Measurements from ENCODE around the gene NFYC.
"Not testable (repeated sequence)": the region's sequence is repeated elsewhere in the genome, so short reads cannot be mapped to it uniquely, and the experiment has no call there.

The NFYC gene

DNA sequence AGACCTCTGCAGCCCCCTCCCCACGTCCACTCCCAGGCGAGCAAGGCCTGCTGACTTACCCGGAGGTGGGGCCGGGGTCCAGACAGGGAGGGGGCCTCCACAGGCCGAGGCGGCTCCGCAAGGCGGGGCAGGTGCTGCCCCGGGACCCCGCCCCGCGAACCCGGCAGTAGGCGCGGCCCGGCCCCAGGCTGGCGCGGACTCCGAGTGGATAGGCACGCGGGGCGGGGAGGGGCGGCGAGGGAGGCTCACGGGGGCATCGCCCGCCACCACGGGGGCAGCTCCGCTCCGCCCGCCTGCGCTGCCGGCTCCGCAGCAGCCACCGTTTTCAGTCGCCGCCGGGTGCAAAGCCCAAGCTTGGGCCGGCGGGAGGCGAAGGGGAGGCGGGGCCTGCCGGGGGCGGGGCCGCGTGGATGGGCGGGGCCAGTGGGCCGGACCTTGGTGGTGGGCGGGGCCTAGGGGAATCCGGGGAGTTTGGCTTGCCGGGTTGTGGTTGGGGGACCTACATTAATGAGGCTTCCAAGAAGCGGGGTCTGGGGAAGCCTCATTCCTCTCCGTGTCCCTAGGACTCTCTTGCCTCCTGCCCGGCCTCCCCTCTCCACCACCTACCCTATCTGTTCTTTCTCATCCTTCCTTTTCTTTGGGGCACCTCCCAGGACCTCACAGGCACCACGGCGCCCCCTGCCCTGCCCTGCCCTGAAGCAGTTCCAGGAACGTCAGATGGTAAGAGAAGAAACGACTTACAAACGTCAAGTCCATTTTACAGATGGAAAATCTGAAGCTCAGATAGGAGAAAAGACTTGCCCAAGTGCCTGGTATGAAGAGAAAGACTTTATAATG lies 26.0 kb upstream of the NFYC start, which contains the start of gene RIMS3:
Gene RIMS3 (minus strand): TSS at position 348 of the 837 bp plus-strand sequence. CDS start 23,757 bp downstream, outside the sequence.
- DNase-seq = peak; percentile 78

DNA sequence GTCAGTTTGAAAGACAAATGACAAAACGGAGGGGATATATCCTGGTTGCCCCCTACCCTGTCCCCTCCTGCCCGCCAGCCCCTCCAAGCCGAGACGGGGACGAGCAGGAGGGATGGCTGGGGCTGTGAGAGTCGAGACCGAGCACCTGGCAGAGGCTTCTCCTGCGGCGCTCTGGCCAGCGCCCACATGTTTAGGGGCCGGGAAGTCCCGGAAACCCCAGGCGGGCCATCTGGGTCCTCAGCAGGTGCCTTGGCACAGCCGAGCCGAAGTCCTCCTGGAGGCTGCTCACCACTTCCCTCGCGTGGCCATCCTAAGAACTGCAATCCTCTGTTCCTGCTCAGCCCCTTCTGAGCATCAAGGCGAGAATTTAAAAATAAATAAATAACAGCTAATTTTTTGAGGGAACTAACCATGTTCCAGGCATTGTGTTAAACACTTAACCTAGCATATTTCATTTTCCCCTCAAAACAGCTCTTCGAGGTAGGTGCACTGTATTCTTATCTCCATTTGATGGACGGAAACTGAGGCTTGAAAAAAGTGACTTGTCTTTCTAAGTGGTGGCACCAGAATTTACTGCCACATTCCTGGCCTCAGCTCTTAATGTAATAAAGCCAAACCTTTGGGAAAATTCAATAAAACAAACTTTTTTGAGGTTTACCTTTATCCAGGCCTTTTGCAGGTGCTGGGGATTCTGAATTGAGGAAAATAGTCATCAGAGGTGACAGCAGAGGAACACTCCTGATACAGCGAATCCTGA lies 22.6 kb upstream of the NFYC start:
- DNase-seq = peak; percentile 84

DNA sequence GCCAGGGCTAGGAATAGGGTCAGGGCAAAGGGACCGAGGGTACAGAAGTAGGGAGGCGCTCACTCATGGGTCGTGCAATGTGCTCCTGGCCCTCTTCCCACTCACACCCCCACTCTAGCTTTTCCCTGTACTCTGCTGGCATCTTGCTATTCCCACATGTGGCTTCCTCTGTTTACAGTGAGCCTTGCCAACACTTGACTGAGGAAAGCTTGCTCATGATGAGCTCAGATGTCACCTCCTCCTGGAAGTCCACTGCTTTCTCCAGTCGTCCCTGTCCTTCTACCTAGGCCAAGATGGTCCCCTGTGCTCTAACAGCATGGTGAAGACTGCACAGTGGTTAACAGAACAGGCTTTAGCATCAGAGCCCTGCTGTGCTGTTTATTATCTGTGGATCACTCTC lies 18.1 kb upstream of the NFYC start:
- no peak for DNase-seq

DNA sequence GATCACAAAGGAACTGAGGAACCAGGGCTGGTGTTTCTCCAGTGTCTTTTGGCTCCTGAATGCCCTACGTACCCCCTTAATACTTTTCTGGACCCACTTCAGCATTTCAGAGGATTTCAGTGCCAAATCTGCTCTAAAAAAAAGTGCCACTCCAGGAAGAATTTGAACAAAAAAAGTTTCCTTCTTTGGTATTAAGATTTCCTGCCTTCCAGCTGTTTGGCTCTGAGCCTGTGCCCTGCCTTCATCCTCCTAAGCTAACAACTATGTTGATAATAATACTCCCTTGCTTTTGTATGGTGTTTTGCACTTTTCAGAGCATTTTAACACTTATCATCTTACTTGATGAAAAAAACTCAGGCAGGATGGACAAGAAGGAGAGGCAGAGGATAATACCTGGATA lies 15.0 kb upstream of the NFYC start:
- no peak for DNase-seq

DNA sequence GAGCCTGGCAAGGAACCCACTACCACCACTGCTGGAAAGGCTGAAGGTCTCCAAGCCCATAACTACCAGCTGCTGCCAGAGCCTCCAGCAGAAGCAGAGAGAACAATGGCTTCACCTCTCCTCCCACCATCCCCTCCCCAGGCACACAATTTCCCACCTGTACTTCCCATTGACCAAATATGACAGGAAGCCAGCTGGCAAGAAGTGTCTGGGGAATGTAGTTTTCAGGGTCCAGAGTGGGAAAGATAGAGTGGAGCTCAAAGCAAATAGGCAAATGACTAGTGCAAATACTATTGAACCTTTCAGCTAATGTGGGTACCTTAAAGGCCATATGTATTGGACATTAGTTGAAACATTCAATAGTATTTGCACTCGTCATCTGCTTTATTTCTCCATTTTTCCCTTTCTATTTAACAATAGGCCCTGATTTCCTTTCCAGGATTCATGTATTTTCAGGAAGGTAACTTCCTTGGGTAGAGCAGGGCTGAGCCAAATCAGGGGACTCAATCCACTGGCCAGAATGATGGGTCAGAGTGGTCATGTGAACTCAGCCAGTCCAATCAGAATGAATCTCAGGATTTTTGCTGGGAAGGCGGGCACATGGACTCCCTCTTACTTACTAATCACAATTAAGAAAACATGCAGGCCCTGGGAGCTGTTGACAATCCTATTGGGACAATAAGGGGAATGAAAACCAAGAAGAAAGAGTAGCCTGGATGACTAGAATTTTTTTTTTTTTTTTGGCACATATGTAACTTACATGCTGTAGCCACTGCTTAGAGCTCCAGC lies 12.1 kb upstream of the NFYC start:
- no peak for DNase-seq

DNA sequence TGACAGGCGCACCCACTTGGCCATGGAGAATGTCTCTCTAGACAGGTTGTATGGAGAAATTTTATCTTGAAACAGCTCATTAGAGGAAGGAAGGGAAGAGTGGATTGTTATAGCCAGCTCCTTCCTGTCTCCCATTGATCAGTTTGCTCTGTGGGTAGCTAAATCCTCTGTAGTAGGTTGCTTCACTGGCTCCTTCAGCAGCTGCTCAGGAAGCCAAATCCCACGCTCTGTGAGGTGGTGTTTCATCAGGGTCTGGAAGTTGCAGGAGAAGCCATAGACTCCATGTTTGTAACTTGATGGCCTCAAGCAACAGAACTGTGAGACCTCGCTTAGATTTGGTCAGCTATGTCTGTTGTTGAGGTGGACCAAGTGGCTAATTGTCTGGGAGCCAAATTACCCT lies 6.8 kb upstream of the NFYC start:
- DNase-seq = no peak

DNA sequence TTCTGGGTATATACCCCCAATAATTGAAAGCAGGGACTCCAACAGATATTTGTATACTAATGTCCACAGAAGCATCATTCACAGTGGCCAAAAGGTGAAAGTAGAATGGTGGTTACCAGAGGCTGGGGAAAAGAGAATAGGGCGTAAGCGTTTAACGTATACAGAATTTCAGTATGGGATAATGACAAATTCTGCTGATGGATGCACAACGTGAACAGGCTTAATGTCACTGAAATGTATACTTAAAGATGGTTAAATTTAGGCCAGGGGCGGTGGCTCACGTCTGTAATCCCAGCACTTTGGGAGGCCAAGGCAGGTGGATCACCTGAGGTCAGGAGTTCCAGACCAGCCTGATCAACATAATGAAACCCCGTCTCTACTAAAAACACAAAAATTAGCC lies 4.4 kb upstream of the NFYC start:
- no peak for DNase-seq

DNA sequence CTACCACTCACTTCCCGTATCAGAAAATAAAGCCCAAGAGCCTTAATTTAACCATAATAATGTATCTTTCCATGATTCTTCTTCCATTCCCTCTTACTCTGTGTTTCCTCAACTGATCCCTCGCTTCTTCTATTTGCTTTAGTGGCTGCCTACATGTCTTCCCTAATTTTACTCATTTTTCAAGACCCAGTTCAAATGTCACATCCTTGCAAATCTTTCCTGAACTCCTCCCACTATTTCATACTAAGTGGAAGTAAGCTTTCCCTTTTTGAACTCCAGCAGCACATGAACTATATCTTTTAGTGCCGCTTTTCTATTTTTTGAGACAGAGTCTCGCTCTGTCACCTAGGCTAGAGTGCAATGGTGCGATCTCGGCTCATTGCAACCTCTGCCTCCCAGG lies 3.8 kb upstream of the NFYC start:
- no peak for DNase-seq

DNA sequence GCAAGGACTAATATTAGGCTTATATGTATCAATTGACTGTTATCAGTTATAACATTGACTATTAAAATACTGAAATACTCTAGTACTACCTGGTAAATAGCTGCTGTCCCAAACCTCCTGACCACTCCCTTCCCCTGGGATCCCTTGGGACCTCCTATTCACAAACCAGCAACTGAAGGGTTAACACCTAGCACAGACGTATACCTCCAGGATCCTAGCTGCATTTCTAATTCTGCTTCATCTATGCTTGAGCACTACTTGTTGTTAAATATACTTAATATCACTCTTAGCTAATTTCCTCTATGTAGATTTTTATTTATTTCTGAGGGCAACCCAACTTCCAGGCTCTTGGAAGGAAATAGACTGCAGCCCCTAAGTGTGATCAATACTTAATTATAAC lies 1.8 kb upstream of the NFYC start:
- DNase-seq = no peak

DNA sequence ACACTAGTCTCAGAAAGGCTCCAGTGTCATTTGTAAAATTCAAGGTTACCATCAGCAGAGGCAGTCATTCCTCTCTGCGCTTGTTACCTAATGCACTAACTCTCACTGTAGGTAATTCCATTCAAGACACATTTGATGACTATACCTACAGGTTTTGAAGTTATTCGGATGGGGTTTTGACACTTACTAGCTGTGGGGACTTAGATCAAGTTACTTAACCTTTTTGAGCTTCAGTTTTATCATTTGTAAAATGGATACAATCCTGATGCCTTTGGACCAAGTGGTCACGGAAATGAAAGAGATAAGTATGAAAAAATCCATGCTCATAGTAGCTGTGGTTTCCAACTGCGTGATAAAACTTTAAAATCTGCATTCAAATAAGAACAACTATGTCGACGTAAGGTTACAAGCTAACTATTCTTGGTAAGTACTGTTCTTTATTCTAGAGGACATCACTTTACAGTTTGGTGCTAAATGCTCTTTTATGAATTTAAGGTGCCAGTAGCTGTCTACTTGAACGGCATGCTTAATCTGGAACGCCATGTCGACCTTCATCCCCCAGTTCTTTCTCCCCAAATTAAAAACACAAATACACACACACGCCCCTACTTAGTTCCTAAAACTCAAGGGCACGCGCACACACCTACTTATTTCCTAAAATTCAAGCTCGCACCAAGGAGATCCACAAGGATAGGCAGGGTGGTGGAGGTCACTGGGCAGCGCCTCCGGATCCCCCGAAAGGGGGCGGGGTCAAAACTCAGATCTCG lies 550 bp upstream of the NFYC start:
- no peak for DNase-seq

DNA sequence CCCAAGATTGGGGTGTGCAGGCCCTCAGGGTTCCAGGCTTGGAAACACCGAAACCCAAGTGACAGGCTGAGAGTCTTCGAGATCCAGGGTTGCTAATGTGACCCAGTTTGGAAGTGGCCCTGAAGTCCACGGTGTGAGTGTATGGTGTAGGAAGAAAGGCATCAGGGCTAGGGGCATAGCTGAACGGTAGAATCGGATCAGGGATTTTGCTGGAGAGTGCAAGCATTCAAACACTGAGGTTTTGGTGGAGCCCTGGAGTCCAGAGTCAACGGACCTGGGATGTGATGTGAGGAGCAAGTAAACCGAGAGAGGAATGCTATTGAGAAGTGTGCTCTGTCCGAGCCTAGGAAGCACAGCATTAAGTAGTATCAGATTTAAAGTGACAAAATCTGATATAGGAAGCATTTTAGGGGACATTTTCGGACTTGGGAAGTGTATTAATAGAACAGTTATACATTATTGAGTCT lies 958 bp downstream of the NFYC start:
- DNase-seq = no peak

DNA sequence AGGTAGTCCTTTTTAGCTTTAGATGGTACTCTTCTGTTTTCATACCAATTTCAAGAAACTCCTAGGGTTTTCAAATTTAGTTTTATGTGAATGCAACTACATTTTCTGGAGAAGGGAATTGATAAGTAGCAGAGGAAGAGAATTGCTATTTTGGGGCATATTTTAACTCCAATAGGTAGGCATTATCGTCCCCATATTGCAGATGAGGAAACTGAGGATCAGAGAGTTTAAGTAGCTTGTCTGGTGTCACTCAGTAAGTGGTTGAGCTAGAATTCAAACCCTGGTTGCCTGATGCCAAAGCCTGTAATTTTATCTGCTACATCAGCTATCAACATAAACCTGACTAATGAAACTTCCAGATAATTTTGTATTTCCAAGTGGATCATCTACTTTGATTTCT lies 1.9 kb downstream of the NFYC start:
- no peak for DNase-seq

DNA sequence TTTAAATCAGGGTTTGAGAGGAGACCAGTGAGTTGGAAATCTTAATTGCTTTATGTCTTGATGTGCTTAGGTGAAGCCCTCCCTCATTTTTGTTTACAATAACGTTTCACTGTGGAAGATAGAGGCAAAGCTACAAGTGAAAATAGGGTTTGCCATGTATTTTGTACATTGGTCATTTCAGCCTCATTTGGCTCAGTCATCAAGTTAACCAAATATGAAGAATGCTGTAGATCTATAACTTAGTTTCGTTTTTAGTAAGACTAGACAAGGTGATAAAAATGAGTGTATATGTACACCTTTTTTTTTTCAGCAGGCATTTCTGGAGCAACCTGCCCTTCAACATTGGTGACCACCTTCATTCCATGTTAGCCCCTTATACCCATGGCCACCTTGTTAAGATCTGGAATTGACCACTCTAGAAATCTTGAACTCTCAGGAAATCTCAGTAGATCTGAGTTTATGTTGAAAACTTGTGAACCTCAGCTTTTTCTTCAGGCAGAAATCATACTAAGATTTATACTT lies 2.9 kb downstream of the NFYC start:
- no peak for DNase-seq

DNA sequence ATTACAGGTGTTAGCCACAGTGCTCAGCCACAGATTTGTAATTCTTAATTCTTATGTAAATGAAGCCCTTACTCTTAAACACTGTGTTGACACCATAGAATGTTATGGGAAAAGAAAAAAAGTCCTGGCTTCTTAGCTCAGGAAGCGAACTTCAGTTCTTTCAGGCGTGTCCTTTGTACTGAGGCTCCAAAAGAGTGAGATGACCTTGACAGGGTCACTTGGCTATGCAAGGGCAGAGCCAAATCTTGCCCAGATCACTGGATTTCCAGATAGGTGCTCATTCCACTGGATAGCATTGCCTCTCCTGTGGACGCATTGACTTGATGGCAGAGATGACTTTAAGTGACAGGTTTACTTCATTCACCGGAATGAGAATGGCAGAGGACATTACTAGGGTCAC lies 4.8 kb downstream of the NFYC start:
- DNase-seq = no peak

DNA sequence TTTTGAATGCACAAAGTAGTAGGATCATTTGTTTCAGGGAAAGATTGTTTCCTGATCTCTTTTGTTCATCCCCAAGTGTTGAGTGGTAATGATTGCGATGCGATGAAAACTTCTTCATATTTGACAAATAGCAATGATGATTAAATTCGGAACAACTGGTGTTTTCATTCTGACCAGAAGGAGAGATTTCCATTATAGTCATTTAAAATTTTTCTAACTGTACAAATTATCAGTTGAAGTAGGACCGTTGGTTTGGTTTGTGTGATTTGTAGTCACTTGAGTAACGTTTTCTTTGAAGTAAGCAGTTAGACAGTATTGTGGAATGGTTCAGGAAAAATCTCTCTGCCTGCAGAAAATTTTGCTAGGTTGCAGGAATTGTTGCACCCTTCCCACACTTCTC lies 5.9 kb downstream of the NFYC start:
- no peak for DNase-seq

DNA sequence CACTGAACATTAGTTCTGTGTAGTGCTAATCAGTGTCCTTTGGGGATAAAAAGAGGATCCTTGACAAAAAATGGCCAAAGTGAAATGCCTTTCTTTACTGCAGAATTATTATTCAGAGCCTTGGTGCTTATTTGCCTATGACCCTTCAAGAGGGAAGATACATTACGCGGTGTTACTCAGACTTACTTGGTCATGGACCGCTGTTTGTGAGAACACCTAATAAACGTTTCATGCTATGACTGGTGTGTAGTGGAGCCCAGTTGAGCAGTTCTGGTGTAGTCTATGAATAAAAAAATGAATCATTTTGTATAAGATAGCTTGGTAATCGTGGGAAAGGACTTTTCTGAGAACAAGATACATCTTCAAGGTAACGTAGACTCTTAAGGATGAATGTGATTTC lies 8.3 kb downstream of the NFYC start:
- no peak for DNase-seq

DNA sequence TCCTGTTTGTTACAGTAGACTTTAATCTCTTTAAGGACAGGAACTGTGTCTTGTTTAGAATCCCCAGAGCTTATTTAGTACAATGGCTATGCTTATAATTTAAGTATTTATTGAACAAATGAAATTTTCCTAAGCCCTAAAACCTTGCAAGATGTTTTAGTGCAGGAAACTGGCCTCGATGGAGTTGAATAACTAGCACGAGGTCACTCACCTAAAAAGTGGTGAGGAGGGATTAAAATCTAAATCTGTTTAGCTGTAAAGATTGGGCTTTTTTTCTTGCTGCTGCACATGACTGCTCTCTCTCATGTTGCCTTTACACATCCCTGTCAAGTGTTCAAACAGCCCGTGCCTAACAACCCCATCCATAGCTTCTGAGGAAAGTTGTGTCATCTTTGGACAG lies 10.2 kb downstream of the NFYC start:
- no peak for DNase-seq

DNA sequence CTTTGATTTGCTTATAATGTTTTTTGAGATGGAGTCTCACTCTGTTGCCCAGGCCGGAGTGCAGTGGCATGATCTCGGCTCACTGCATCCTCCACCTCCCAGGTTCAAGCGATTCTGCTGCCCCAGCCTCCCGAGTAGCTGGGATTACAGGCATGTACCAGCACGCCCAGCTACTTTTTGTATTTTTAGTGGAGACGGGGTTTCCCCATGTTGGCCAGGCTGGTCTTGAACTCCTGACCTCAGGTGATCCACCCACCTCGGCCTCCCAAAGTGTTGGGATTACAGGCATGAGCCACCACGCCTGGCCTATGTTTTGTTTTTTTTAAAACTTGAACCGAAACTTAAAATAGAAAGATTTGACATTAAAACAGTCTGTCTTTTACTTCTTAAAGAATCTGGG lies 11.3 kb downstream of the NFYC start:
- DNase-seq = not testable (repeated sequence)

DNA sequence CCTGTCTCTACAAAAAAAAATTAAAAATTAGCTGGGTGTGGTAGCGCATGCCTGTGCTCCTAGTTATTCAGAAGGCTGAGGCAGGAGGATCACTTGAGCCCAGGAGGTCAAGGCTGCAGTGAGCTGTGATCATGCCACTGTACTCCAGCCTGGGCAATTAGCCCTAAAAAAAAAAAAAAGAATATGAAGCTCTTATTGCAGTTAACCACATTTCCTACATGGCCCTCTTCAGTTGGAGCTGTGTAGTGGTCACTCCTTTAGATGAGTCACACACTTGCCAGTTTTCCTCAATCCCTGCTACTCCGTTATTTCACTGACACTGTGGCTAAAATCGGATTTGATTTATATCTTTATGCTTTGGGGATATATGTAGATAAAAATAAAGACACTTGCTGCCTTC lies 11.8 kb downstream of the NFYC start:
- no peak for DNase-seq

DNA sequence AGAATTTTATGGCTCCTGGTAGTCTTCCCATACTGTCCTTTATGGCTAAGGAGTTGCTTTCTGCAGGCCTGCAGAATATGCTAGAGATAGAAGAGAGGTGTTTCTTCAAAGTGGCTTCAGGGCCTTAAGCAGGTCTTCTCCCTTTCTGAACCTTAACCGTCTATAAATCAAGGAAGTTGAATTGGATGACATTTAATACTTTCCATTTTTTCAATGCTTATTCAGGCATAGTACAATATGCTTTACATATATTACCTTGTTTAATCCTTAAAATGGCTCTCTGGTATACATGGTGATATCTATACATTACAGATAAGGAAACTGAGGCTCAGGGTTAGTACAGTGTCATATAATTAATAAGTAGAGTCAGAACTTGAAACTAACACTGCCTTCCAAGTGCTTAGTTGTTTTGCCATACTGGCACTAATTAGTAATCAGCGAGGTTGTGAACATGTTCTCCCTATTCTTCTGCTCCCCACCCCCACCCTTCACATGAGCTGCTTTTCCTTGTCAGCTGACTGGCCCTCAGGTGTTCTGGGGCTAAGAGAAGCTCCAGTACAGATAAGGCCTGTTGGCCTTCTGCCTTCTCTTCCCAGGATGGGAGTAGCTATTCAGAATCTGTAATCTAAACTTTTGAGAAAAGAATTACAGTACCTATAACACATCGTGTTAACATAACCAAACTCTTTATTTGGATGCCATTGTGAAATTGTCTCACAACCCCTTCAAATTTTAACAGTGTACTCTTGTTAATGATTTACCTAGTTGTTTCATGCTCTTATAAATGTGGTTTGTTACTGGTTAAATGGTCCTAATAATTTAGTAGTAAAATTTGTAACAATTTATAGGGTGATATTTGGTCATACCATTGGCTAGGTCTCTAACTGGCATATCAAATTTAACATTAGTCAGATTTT lies 13.6 kb downstream of the NFYC start:
- DNase-seq = no peak

DNA sequence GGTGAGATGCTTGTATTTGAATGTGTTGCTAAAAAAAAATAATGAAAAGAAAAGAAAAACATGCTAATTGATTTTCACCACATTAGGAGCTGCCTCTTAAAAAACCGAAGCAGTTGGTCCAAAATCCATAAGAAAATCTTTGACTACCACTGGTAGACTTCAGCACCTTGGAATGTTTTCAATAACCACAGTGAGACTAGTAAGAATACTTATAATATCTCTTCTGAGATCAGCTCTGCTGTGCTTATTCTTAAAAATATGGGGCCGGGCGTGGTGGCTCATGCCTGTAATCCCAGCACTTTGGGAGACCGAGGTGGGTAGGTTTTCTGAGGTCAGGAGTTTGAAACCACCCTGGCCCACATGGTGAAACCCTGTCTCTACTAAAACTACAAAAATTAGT lies 15.1 kb downstream of the NFYC start:
- no peak for DNase-seq

All from activated gamma-delta T cell treated with Interleukin-2 at 50 U/mL for 16 hours (primary cell).